Raji (cell line): ENCODE results near the gene PIWIL4.

Experiments used
- POLR2A ChIP-seq: IDR thresholded peaks from 2 replicates; pipeline ENCODE4 v1.6.1; 2011; ENCODE audit warnings: low read depth, low read length, control low read depth; ENCODE audit not compliant: insufficient read depth

Gene PIWIL4

DNA sequence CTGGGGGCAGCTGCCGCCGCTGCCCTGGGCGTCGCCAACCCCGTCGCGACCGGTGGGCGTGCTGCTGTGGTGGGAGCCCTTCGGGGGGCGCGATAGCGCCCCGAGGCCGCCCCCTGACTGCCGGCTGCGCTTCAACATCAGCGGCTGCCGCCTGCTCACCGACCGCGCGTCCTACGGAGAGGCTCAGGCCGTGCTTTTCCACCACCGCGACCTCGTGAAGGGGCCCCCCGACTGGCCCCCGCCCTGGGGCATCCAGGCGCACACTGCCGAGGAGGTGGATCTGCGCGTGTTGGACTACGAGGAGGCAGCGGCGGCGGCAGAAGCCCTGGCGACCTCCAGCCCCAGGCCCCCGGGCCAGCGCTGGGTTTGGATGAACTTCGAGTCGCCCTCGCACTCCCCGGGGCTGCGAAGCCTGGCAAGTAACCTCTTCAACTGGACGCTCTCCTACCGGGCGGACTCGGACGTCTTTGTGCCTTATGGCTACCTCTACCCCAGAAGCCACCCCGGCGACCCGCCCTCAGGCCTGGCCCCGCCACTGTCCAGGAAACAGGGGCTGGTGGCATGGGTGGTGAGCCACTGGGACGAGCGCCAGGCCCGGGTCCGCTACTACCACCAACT, 22.4 kb upstream of the PIWIL4 start:
- TF ChIP-seq POLR2A: no peak

DNA sequence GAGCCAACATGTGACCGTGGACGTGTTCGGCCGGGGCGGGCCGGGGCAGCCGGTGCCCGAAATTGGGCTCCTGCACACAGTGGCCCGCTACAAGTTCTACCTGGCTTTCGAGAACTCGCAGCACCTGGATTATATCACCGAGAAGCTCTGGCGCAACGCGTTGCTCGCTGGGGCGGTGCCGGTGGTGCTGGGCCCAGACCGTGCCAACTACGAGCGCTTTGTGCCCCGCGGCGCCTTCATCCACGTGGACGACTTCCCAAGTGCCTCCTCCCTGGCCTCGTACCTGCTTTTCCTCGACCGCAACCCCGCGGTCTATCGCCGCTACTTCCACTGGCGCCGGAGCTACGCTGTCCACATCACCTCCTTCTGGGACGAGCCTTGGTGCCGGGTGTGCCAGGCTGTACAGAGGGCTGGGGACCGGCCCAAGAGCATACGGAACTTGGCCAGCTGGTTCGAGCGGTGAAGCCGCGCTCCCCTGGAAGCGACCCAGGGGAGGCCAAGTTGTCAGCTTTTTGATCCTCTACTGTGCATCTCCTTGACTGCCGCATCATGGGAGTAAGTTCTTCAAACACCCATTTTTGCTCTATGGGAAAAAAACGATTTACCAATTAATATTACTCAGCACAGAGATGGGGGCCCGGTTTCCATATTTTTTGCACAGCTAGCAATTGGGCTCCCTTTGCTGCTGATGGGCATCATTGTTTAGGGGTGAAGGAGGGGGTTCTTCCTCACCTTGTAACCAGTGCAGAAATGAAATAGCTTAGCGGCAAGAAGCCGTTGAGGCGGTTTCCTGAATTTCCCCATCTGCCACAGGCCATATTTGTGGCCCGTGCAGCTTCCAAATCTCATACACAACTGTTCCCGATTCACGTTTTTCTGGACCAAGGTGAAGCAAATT, 21.7 kb upstream of the PIWIL4 start:
- no peak for TF ChIP-seq POLR2A

DNA sequence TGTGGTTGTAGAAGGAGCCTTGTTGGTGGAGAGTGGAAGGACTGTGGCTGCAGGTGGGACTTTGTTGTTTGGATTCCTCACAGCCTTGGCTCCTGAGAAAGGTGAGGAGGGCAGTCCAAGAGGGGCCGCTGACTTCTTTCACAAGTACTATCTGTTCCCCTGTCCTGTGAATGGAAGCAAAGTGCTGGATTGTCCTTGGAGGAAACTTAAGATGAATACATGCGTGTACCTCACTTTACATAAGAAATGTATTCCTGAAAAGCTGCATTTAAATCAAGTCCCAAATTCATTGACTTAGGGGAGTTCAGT, 21.1 kb upstream of the PIWIL4 start:
- no peak for TF ChIP-seq POLR2A

DNA sequence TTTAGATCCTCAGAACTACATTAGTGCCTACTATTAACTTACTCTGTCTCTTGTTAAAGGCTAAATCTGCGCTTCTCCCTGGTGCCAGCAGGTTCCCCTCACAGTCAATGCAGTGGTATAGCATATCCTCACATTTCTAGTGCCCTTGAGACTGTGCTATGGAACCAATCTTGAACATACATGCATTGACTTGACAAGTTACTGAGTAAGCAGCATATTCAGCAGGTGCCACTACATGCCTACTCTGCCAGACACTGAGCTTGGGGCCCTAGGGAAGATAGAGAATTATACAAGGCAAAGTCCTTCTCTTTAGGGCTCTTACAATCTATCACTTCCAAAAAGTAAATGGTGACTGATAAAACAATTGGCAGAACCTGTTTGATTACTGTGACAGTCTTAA, 20.3 kb upstream of the PIWIL4 start:
- no peak for TF ChIP-seq POLR2A

DNA sequence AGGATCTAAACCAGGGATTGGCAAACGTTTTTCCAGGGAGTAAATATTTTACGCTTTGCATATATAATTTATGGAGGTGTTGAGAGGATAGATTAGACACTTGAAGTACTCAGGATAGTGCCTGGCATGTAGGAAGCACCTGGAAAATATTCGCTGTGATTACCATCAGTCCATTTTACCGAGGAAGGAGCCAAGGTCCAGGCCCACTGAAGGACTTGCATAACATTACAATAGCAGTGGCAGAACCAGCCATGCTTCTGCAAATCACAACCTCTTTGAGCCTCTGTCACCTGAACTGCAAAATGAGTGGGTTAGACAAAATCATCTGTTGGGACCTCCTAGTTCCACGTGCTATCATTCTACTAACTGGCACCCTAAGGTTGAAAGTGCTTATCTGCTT, 18.0 kb upstream of the PIWIL4 start:
- TF ChIP-seq POLR2A: no peak

DNA sequence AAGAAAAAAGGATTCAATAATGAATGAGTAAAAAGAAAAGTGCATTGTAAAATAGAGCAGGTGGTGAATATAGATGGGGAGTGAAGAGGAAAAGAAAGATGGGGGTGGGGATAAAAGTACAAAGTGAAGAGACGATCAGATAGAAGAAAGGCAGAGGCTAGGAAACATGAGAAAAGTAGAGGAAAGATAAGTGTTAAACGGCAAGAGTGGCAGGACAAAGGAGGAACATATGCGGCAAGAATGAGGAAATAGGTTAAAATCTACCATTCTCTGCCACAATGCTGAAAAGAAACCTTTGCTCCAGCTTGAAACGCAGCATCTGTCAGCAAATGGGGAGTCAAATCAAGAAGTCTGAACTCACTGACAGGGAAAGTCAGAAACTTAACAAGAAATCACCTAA, 16.7 kb upstream of the PIWIL4 start:
- TF ChIP-seq POLR2A: no peak

DNA sequence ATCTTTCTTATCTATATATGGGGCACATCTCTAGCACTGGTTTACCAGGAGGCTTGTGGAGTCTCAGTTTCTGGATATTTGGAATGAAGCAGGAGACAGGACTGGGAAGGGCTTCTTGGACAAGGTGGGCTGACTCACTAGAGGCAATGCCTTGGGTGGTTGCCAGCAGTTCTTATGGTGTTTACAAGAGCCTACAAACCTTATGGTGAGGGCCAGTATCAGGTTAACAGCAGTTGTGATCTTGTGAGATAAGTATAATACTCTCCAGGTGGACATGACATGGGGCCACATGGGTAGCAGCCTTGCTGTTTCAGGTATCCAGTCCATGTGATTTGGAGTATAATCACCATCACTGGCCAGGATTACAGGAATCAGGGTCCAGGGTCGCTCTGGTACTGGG, 13.2 kb upstream of the PIWIL4 start:
- TF ChIP-seq POLR2A: no peak

DNA sequence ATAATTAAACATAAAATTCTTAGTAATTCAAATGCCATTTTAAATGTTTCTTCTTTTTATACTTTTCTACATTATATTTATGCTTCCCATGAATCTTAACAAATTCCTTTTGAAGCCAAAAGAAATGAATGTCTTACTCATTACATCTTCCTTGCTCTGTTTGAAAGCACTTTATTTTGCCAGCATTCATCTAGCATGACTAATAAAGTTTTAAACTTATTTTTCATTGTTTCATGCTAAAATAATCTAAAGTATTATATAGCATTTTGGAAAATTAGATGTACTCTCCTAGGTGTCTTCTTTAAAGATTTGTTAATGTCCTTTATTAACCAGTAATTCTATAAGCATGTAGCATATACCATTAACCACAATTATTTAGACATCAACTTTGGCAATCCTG, 9.7 kb upstream of the PIWIL4 start:
- no peak for TF ChIP-seq POLR2A

DNA sequence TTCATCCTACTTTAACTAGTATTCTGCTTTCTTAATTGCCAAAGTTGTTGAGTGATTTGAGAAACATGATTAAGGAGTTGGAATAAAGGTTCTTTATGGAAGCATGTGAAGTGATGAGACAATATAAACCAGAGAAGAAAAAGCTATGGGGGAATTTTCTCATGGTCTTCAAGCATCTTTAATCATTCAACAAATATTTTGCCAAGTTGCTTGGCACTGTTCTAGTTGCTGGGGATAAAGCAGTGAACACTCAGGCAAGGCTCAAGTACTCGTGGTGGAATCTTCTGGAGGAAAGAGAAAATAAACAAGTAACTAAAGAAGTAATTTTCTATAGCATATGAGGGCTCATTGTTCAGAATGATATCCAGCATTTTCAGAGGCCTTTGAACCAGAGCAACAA, 9.2 kb upstream of the PIWIL4 start:
- TF ChIP-seq POLR2A: no peak

DNA sequence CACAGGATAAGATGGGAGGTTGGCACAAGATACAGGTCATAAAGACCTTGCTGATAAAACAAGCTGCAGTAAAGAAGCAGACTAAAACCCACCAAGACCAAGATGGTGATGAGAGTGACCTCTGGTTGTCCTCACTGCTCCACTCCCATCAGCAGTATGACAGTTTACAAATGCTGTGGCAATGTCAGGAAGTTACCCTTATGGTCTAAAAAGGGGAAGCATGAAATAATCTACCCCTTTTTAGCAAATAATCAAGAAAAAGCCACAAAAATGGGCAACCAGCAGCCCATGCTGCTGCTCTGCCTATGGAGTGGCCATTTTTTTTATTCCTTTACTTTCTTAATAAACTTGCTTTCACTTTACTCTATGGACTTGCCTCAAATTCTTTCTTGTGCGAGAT, 8.7 kb upstream of the PIWIL4 start:
- no peak for TF ChIP-seq POLR2A

DNA sequence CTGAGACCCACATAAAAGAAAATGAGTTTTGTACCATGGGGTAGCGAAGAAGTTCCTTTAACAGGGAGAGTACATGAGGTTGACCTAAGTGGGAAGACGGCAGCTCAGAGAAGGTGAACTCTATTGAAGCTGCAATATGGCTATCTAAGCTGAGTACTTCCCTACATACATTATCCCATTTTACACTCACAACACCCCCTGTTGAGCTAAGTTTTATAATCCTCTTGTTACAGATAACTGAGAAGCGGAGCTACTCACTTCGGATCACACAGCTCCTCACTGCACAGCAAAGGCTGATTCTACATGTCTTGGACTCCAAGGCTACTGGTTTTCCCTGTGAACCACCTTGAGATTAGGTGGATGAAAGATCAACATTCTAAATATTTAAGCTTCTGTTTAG, 8.2 kb upstream of the PIWIL4 start:
- TF ChIP-seq POLR2A: no peak

DNA sequence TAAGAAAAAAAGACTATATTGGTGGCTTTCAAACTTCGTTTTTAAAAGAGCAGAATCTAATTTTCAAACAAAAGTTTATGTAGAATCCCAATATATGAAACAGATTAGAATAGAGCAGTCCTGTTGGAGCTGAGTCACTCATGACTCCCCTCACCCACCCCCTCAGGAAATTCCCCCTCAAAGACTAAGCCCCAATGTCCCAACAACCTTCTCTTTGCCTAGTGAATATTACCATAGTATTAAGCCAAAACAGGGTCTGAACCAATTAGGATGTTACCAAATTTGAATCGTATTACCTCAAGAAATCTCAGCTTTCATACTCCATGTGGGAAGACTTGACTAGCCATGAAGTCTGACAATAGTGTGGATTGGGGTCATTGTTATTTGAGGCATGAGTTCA, 7.8 kb upstream of the PIWIL4 start:
- no peak for TF ChIP-seq POLR2A

DNA sequence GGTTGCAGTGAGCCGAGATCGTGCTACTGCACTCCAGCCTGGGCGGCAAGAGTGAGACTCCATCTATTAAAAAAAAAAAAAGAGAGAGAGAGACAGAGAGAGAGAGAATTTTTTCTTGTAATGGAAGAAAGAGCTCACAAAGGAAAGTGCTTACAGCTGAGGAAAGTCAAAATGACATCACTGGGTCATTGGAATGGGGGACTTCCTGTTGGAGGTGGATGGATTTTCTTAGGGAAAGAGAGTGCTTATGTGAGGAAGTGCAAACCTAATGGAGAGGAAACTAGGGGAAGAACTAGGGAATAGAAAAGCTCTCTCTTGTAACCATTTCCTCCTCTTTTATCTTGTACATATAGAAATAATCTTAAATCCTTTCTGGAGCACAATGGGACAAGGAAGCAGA, 6.3 kb upstream of the PIWIL4 start:
- TF ChIP-seq POLR2A: no peak

DNA sequence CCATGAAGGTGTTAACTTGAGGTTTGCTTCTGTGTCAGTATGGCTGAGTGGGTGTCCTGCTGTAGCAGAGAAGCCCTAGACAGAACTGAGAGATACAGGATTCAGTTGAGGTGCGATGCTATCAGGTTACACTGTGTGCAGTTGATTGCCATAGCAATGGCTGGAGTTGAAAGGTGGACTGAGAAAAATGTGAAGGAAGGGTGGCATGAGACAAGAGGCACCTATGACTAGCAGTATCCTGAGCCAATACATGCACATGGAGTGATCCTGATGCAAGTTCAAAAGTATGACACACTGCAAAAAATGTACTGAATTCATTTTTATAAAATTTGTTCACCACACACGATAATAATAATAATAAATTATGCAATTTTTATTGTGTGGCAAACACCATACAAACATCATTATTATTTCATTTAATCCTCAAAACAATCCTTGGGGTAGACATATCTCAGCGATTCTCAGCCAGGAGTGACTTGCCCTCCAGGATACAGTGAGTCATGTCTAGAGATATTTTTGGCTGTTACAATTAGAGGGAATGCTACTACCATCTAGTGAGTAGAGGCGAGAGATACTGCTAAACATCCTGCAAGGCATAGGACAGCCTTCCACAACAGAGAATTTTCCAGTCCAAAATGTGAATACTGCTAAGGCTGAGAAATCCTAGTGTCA, 3.9 kb upstream of the PIWIL4 start:
- no peak for TF ChIP-seq POLR2A

DNA sequence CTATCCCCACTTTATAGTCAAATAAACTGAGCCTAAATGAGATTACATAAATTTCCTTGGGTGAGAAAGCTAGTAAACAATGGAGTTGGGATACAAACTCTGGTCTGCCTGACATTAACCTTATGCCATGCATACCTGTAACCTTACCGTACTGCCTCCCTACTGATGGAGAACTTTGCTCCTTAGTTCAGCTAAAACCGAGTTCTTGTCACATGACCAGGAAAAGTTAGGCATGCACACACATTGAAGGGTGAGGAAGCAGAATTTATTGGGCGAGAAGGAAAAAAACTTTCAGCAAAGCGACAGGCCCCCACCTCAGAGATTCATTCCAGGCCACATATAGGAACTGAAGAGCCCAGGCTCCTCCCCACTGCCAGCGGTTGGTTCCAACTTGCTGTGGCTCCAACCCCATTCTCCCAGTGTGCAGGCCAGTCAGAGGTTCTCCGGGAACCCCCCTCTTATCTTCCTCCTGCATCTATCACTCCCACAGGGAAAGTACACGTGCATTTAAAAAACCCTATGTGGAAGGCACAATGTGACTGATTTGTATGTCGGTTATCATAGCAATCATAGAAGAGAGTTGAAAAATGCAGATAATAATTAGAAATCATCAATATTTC, 3.2 kb upstream of the PIWIL4 start:
- no peak for TF ChIP-seq POLR2A

DNA sequence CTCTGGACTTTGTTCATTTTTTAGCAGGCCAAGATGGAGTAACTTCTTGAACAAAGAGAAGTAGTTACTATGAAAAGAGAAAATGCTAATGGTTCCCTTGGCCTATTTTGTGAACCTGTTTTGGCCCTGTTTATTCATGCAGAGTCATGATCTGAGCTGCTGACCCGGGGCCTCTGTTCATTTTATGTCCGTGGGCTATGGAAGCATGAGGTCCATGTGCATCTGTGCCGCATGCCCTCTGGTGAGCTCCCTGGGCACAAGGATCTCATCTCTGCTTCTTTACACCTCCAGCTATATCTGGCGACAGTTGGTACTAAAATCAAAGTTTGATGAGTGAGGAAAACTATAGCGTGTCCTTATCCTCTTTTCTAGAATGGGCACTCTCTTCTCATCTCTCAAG, 1.0 kb downstream of the PIWIL4 start:
- TF ChIP-seq POLR2A: no peak

DNA sequence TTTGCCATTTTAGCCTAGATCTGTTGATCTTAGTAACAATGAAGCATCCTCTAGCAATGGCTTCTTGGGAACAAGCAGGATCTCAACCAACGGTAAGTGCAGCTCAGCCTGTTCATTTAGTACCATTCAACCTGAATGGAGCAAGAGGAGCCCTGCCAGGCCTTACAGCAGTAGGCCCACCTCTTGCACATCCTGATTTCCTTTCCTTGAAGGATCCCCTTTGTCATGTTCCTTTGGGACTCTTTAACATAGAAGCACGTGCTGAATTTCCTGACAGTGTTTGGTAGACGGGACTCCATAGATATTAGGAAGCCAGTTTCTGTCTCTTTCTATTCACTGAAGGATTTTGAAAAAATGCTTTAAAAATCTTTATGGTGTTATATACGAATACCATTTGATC, 1.5 kb downstream of the PIWIL4 start:
- TF ChIP-seq POLR2A: no peak
